Measurements from ENCODE around the gene MYOCD. TPM values are rescaled to one million over a fixed set of nuclear protein-coding genes. Genes with fewer than 3 reads are reported as not detected.

Gene MYOCD
- polyA plus RNA-seq, 4 donors, result 3.8 to 6.8 (median 4.9) TPM

GRCh38 chr17:12815642-12816141, 150.0 kb downstream of the MYOCD start:
- DNase-seq (ENCODE audit: low read depth in 4 of 4, low spot score in 3 of 4), result no peak

Other genes starting within 250 kb of the MYOCD start
- gene ARHGAP44, start 123.6 kb downstream of the MYOCD start, polyA plus RNA-seq (ENCODE audit: insufficient read length in 4 of 4), result 1 to 10 TPM; 7.4 to 8.8 (median 8.1) TPM